ENCODE results near the gene STAG1.
A peak's percentile ranks its signal among the peaks of the same experiment; 100 is the strongest.
"Not testable (repeated sequence)": the region's sequence is repeated elsewhere in the genome, so short reads cannot be mapped to it uniquely, and the experiment has no call there.

STAG1 gene

DNA sequence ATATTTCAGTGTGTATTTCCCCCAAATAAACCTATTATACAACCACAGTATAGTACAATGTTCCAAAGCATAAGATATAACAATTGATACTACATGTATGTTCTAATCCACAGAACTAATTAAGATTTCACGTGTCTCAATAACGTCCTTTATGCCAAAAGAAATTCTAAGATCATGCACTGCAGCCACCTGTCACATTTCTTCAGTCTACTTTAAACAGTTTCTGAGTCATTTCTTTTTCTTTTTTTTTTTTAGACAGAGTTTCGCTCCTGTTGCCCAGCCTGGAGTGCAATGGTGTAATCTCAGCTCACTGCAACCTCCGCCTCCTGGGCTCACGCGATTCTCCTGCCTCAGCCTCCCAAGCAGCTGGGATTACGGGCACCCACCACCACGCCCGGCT lies 190.2 kb downstream of the STAG1 start:
- TF ChIP-seq, protein P1, sequence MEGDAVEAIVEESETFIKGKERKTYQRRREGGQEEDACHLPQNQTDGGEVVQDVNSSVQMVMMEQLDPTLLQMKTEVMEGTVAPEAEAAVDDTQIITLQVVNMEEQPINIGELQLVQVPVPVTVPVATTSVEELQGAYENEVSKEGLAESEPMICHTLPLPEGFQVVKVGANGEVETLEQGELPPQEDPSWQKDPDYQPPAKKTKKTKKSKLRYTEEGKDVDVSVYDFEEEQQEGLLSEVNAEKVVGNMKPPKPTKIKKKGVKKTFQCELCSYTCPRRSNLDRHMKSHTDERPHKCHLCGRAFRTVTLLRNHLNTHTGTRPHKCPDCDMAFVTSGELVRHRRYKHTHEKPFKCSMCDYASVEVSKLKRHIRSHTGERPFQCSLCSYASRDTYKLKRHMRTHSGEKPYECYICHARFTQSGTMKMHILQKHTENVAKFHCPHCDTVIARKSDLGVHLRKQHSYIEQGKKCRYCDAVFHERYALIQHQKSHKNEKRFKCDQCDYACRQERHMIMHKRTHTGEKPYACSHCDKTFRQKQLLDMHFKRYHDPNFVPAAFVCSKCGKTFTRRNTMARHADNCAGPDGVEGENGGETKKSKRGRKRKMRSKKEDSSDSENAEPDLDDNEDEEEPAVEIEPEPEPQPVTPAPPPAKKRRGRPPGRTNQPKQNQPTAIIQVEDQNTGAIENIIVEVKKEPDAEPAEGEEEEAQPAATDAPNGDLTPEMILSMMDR (IDR thresholded peaks at IDR 0.05; ENCODE audit: insufficient read depth, missing control alignments) = no peak
- FAIRE-seq (no peak), DNase-seq (ENCODE audit: insufficient read length, low spot score) (no peak)

DNA sequence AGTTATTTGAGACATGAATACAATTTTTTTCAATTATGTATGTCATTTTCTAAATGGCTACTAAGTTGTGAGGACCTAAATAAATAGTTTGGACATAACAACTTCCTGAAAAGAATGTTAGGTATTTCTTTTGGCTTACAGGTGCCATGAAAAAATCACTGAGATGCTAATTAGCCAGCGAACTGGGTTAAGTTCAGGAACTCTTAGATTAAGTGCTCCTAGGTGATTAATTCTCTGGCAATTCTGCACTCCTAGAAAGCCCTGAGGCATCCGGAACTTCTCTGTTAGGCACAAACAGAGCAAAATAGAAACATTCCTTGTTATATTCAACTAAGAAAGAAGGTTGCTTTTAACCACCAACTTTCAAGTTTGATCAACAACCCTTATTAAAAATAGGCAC lies 192.3 kb downstream of the STAG1 start:
- DNase-seq (ENCODE audit: insufficient read length, low spot score) (no peak), FAIRE-seq (no peak)
- TF ChIP-seq, protein P1 (IDR thresholded peaks at IDR 0.05; ENCODE audit: insufficient read depth, missing control alignments) = no peak

DNA sequence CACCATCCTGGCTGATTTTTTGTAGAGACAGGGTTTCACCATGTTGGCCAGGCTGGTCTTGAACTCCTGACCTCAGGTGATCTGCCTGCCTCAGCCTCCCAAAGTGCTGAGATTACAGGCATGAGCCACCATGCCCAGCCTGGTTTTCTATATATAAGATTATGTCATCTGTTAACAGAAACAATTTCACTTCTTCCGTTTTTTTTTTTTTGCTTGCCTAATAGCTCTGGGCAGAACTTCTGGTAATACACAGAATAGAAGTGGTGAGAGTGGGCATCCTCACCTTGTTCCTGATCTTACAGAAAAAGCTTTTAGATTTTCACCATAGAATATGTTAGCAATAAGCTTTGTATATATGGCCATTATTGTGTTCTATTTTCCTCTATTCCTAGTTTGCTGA lies 202.7 kb downstream of the STAG1 start:
- not testable (repeated sequence) for FAIRE-seq; DNase-seq (ENCODE audit: insufficient read length, low spot score)

DNA sequence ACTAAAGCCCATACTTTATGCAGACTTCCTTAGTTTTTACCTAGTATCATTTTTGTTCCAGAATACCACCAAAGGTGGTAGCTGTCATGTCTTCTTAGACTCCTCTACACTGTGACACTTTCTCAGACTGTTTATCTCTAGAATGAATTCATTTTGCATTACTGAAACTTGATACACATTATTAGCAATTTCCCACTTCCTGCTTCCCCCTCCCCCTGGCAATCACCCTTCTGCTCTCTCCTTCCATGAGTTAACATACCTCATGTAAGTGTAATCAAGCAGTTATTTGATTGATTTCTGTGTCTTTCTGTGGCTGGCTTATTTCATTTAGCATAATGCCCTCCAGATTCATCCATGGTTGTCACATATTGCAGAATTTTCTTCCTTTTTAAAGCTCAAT lies 204.9 kb downstream of the STAG1 start:
- FAIRE-seq = no peak
- DNase-seq (ENCODE audit: insufficient read length, low spot score) = no peak

DNA sequence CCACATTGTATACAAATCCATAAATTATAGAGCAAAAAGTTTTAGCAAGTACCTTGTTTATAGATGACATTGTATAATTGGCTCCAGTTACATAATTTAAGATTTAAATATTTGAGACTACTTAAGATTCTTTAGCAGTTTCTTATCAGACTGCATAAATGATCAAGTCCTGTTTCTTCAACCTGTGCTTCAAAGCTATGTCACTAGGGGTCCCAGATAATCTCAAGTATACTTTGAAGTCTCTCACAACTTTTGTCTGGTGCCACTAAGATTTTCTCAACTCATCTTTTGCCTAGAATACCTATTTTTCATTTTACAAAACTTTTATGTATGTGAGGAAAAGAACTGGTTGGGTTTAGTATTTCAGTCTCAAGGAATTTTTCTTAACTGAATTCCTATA lies 205.5 kb downstream of the STAG1 start:
- FAIRE-seq (no peak), DNase-seq (ENCODE audit: insufficient read length, low spot score) (no peak)
- TF ChIP-seq, protein P1 (IDR thresholded peaks at IDR 0.05; ENCODE audit: insufficient read depth, missing control alignments) = no peak

More for the DNA sequence above, 204.9 kb downstream of the STAG1 start:
- TF ChIP-seq, protein P1 (IDR thresholded peaks at IDR 0.05; ENCODE audit: insufficient read depth, missing control alignments) = no peak

DNA sequence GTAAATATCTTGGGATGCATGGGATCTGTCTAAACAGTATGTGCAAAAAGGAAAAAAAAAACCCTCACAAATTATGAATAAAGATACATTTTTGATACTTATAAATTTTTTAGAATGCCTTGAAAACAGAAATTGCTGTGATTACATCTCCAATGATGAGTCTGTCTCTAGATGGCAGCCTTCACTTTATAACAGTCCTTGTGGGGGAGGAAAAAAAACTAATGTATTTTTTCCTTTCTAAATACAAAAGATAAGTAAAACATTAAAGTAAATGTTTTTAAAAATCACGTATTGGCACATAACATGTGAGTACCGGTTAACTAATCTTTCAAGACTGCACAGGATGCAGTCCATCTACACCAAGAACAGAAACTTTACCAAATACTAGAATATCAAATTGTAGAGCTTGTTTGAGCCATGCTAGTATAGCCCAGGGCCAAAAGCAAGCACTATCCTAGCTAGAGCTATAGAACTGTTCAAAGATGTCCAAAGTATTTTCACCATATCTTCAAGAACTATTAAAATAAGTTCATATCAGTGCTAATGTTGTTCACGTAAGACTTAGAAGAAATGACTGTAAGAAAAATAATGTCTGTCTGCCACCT lies 206.4 kb downstream of the STAG1 start:
- TF ChIP-seq, protein P1 (IDR thresholded peaks at IDR 0.05; ENCODE audit: insufficient read depth, missing control alignments) = peak; percentile 27
- FAIRE-seq = no peak
- DNase-seq (ENCODE audit: insufficient read length, low spot score) = no peak

DNA sequence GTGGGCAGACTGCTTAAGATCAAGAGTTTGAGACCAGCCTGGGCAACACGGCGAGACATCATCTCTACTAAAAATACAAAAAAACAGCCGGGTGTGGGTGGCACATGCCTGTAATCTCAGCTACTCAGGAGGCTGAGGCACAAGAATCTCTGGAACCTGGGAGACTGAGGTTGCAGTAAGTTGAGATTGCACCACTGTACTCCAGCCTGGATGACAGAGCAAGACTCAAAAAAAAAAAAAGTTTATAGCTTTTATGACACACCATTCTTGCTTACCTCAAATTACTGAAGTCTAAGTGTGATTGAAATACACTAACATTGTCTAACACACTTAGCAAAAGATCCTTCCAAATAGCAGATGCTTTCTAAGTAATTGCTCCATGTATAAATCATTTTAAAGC lies 207.6 kb downstream of the STAG1 start:
- DNase-seq (ENCODE audit: insufficient read length, low spot score) (no peak), FAIRE-seq (peak; percentile 68)
- TF ChIP-seq, protein P1 (IDR thresholded peaks at IDR 0.05; ENCODE audit: insufficient read depth, missing control alignments) = no peak

DNA sequence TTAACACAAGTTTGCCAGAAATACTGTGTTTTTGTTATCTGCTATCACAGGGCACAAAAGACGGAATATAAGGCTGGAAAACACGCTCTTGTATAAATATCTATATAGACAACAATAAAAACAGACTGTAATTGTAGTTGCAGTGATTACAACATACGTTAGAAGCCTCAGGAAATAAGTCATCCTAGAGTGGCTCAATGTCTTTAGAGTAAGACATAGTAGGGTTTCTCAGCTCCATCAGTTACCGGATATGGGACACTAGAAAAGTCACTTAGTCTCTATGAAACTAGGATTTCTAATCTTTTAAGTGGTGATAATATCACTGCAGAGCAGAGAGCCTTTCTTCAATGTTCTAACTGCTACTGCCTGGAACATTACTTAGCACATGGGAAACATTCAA lies 208.8 kb downstream of the STAG1 start:
- TF ChIP-seq, protein P1 (IDR thresholded peaks at IDR 0.05; ENCODE audit: insufficient read depth, missing control alignments) = no peak

More for the DNA sequence above, 208.8 kb downstream of the STAG1 start:
- DNase-seq (ENCODE audit: insufficient read length, low spot score) (no peak), FAIRE-seq (peak; percentile 11)

Data from D721Med (cell line).